Tibial nerve (tissue), 4 donors: ENCODE measurements around the gene MAGI2. TPM values are rescaled to one million over a fixed set of nuclear protein-coding genes. Genes with fewer than 3 reads are reported as not detected.

Source experiments
- DNase-seq, 2 donors: peaks; one replicate each; pipeline ENCODE4 v3.0.0-alpha.2; 2019; ENCODE audit warnings: low spot score in 2 of 2
- H3K27ac ChIP-seq, 4 donors: fragments of 200-600 bp; sonication (generic) in 3 of 4; one replicate each; pipeline ENCODE4 v1.5.1; 2017 to 2019; ENCODE audit warnings: mild to moderate bottlenecking in 1 of 4
- H3K27me3 ChIP-seq, 2 donors: fragments of 200-600 bp; sonication (generic) in 1 of 2; one replicate each; pipeline versions ENCODE4 v1.5.1 to v1.6.0; 2017 to 2019
- H3K36me3 ChIP-seq, 3 donors: fragments of 200-600 bp; sonication (generic); one replicate each; pipeline ENCODE4 v1.5.1; 2018 to 2019
- H3K4me1 ChIP-seq, 4 donors: fragments of 200-600 bp; sonication (generic) in 3 of 4; one replicate each; pipeline ENCODE4 v1.5.1; 2017 to 2019
- H3K4me3 ChIP-seq, 4 donors: fragments of 200-600 bp; sonication (generic) in 3 of 4; one replicate each; pipeline ENCODE4 v1.5.1; 2017 to 2019; ENCODE audit warnings: mild to moderate bottlenecking in 1 of 4, moderate library complexity in 1 of 4
- H3K9me3 ChIP-seq, 4 donors: fragments of 200-600 bp; sonication (generic) in 3 of 4; one replicate each; pipeline ENCODE4 v1.5.1; 2017 to 2019
- CTCF ChIP-seq, 5 experiments: fragments of 200-600 bp in 3 of 5; fragments of 450-650 bp in 2 of 5; sonication (generic) in 3 of 5; IDR thresholded peaks; one replicate each; pipeline ENCODE4 v1.5.1; 2016 to 2019; ENCODE audit warnings: antibody characterized with exemption in 5 of 5, mild to moderate bottlenecking in 3 of 5, moderate library complexity in 2 of 5
- EP300 ChIP-seq, 2 donors: sonication (generic); formaldehyde crosslinking; IDR thresholded peaks; one replicate each; pipeline ENCODE4 v1.6.1; 2017; ENCODE audit warnings: antibody characterized with exemption in 2 of 2, mild to moderate bottlenecking in 1 of 2
- POLR2A ChIP-seq, 2 donors: fragments of 450-650 bp; IDR thresholded peaks; one replicate each; pipeline ENCODE4 v1.6.1; 2017; ENCODE audit warnings: antibody characterized with exemption in 2 of 2, mild to moderate bottlenecking in 2 of 2, moderate library complexity in 2 of 2
- WGBS, 2 donors: methylation state at CpG; one replicate each; pipeline ENCODE4 v1.1.5; 2018; 5-methylcytosine and 5-hydroxymethylcytosine counted together
- total RNA-seq, 4 donors: library from RNA; depleted of rRNA; stranded (reverse); fragments of >200 nt; gene quantifications; one replicate each; pipeline ENCODE4 v1.1.0, GENCODE V29; 2016

MAGI2 gene
- total RNA-seq, 4 donors from 2014 or later, result 33.6 to 58.2 (median 55.6) TPM

GRCh38 chr7:78412216-78412858 is 1041.1 kb downstream of the MAGI2 start:
- H3K9me3 ChIP-seq, result peaks cover 0 to 4% (median 2%) of the 10 kb centered on the region in 4 donors
- H3K27ac ChIP-seq, result no peak overlapping the region
- H3K36me3 ChIP-seq, result no peaks in the 10 kb centered on the region
- no peaks in the 10 kb centered on the region for H3K27me3 ChIP-seq
- TF ChIP-seq POLR2A (IDR thresholded peaks at IDR 0.05) (no peak), CTCF (IDR thresholded peaks at IDR 0.05) (no peak), EP300 (IDR thresholded peaks at IDR 0.05) (no peak)
- H3K4me1 ChIP-seq, result no peaks in the 10 kb centered on the region
- DNase-seq, result no peak
- no peak overlapping the region for H3K4me3 ChIP-seq
- WGBS, 2 donors, result 78 to 82% methylated on average over 3 of the region's 3 CpGs

GRCh38 chr7:78407031-78407430 is 1046.4 kb downstream of the MAGI2 start:
- 83 to 87% methylated on average over 3 of the region's 3 CpGs for WGBS, 2 donors
- no peak for TF ChIP-seq CTCF (IDR thresholded peaks at IDR 0.05)
- no peak for TF ChIP-seq EP300 (IDR thresholded peaks at IDR 0.05)

GRCh38 chr7:78406531-78406930 is 1046.9 kb downstream of the MAGI2 start:
- no peaks in the 10 kb centered on the region for H3K27me3 ChIP-seq
- no peaks in the 10 kb centered on the region for H3K9me3 ChIP-seq
- TF ChIP-seq POLR2A (IDR thresholded peaks at IDR 0.05) (no peak), EP300 (IDR thresholded peaks at IDR 0.05) (no peak), CTCF (IDR thresholded peaks at IDR 0.05) (no peak)
- DNase-seq, result no peak
- H3K36me3 ChIP-seq, result no peaks in the 10 kb centered on the region
- H3K27ac ChIP-seq, result no peak overlapping the region
- no peak overlapping the region for H3K4me3 ChIP-seq
- H3K4me1 ChIP-seq, result no peaks in the 10 kb centered on the region

More at GRCh38 chr7:78407031-78407430, 1046.4 kb downstream of the MAGI2 start:
- Histone ChIP-seq H3K27ac (no peak overlapping the region), H3K4me1 (no peaks in the 10 kb centered on the region), H3K27me3 (no peaks in the 10 kb centered on the region), H3K36me3 (no peaks in the 10 kb centered on the region), H3K9me3 (no peaks in the 10 kb centered on the region), H3K4me3 (no peak overlapping the region)
- no peak for DNase-seq

GRCh38 chr7:78402096-78402495 is 1051.4 kb downstream of the MAGI2 start:
- Histone ChIP-seq H3K27me3 (no peaks in the 10 kb centered on the region), H3K27ac (no peak overlapping the region), H3K4me1 (no peaks in the 10 kb centered on the region), H3K4me3 (no peak overlapping the region), H3K9me3 (no peaks in the 10 kb centered on the region), H3K36me3 (no peaks in the 10 kb centered on the region)
- WGBS, 2 donors, result 83 to 95% methylated on average over 4 of the region's 4 CpGs
- TF ChIP-seq CTCF (IDR thresholded peaks at IDR 0.05) (no peak), EP300 (IDR thresholded peaks at IDR 0.05) (no peak), POLR2A (IDR thresholded peaks at IDR 0.05) (no peak)
- DNase-seq, result no peak

- no peak overlapping the region for H3K4me3 ChIP-seq
- no peak for DNase-seq
- H3K36me3 ChIP-seq, result no peaks in the 10 kb centered on the region
- H3K27me3 ChIP-seq, result no peaks in the 10 kb centered on the region
- TF ChIP-seq CTCF (IDR thresholded peaks at IDR 0.05) (no peak), POLR2A (IDR thresholded peaks at IDR 0.05) (no peak), EP300 (IDR thresholded peaks at IDR 0.05) (no peak)
- 7 to 9% methylated on average over 2 of the region's 2 CpGs for WGBS, 2 donors
- no peaks in the 10 kb centered on the region for H3K9me3 ChIP-seq
- H3K27ac ChIP-seq, result no peak overlapping the region
- H3K4me1 ChIP-seq, result no peaks in the 10 kb centered on the region
These were observed 1053.4 kb downstream of the MAGI2 start for GRCh38 chr7:78400038-78400437.
